ENCODE measurements around the gene TCAP.
A peak's percentile ranks its signal among the peaks of the same experiment; 100 is the strongest.

TCAP gene

DNA sequence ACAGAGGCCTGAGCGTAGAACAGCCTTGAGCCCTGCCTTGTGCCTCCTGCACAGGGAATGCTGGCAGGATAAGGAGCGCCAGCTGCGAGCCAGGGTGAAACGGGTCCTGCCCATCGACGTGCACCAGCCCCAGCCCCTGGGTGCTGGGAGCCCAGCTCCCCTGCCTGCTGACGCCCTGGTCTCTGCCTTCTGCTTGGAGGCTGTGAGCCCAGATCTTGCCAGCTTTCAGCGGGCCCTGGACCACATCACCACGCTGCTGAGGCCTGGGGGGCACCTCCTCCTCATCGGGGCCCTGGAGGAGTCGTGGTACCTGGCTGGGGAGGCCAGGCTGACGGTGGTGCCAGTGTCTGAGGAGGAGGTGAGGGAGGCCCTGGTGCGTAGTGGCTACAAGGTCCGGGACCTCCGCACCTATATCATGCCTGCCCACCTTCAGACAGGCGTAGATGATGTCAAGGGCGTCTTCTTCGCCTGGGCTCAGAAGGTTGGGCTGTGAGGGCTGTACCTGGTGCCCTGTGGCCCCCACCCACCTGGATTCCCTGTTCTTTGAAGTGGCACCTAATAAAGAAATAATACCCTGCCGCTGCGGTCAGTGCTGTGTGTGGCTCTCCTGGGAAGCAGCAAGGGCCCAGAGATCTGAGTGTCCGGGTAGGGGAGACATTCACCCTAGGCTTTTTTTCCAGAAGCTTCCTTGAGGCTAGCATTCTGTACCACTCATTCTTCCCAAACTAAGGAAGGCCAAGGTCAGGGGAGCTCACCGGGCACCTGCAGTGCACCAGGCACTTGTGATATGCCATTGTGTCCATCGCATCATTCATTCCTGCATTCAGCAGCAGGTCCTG lies 5.0 kb downstream of the TCAP start:
- no peak for DNase-seq

DNA sequence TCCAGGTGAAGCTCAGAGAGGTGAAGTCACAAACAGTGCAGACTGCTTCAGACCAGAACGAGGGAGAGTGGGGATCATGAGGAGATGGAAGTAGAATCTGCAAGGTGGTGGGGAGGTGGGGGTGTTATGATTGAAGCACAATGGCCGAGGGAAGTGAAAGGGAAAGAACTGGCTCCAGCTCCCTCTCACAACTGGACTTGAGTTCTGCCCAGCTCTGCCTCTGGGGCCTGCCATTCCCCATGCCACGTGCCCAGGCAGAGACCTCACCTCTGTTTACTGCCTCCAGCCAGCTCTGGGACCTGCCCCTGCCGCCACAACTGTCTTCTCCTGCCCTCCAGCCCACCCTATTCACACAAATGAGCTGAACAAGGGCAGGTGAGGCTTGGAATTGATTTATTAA lies 5.6 kb downstream of the TCAP start:
- no peak for DNase-seq

DNA sequence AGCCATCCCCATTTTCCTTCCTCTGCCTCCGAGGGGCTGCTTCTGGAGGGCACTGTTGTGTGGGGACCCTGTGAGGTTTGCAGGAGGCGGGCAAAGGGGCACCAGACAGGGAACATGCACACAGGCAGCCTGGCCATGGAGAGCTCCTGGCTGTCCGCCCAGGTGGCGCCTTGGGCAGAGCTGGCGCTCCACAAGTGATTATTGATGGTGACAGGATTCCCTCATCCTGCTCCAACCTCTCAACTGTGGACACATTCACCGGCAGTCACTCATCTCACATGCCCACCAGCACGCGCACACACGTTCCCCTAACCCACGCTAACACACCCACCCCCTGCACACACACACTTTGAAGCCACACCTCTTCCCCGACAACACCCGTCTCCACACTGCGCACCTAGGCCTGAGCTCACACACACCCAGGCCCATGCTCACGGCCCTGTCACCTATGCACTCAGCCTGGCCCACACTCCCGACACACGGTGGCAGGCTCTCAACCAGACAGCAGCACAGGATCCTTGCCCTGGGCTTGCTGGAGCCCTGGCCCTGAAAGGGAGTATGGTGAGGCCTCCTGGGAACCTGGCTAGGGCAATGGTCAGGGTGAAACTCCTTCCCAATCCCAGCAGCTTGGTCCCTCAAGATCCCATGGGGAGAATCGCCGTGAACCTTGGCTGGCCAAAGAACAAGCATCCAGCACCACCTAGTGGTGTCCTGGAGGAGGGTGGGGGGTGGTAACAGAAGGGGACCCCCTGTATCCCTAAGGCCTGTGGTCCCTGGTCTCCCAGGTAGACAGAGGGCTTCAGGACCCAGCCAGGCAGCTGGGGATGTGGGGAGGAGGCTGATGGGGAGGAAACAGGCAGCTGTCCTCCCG lies 6.7 kb downstream of the TCAP start:
- peak; percentile 7 for DNase-seq

DNA sequence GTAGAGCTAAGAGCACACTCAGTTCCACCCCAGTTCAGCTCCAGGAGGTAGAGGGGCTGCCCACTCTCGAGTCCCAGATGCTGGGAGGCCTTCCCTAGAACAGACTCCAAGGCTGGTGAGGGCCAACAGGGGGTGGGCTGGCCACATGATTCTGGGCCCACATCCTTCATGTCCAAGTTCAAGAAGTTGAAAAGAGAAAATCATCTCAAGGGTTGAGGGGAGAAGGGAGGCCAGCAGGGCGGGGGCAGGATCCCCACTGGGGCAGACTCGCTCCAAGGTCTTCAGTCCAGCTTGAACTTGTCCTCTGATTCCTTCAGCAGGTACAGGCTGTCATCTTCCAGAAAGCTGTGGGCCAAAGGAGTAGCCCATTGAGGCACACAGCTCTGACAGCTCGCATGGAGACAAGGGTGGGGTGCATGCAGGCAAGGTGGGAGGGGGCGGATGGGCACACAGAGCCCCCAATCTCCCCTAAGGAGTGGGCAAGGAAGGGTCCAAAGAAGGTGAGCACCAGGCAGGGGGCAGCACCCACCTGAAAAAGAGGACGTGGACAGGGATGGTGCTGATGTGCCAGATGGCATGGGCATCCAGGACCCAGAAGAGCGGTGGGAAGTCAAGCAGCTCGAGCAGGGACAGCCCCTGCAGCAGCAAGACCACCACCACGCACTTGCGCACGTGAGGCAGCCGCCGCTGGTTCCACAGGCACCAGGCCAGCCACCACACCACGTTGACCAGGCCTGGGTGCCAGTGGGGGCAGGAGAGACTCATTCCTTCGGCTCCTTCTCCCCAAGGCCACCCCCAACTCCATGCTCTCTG lies 7.6 kb downstream of the TCAP start:
- DNase-seq = no peak

DNA sequence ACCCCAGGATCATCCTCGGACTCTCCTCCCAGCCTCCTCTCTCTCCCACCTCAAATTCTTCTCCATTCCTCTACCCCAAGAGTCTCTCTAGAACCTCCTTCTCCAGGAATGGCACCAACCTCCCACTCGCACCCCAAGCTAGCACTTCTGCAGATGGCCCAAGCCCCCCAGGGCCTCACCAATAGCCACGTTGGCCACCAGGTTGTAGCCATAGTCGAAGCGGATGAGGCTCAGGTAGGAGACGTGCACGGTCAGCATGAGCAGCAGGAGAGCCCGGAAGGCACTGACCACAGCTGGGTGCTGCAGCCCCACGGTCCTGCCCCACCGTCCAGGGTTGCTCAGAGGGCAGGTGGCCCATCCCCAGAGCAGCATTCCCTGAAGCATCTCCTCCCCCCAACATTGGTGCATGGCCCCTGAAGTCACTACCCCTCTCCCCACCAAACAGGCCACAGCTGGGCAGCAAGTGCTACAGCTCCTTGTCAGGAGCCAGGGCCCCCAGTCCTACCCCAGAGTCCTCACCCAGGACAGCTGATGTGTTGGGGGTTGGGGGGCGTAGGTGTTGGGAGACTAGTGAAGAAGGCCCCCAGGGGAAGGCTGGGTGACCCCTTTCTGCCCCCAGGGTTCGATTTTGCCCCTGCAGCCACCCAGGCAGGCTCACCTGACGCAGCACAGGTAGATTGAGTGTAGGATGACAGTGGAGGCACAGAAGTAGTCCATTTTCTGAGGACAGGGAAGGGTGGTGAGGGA lies 8.4 kb downstream of the TCAP start:
- DNase-seq = no peak

DNA sequence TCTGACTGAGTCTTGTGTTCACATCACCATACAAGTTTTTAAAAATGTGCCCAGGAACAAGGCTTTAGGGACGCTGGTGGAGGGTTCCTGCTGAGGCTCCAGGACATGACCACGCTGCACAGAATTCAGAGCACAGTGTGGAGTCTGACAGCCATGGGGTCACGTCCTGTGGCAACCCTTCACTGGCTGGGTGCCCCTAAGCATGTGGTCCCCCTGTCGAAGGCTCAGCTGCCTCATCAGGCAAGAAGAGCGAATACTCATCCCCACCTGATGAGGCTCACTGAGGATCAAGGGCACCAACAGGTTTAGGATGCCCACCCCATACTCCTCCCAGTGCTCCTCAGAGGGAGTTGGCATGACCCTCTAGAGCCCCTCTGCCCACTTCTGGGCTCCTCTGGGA lies 9.0 kb downstream of the TCAP start:
- no peak for DNase-seq

DNA sequence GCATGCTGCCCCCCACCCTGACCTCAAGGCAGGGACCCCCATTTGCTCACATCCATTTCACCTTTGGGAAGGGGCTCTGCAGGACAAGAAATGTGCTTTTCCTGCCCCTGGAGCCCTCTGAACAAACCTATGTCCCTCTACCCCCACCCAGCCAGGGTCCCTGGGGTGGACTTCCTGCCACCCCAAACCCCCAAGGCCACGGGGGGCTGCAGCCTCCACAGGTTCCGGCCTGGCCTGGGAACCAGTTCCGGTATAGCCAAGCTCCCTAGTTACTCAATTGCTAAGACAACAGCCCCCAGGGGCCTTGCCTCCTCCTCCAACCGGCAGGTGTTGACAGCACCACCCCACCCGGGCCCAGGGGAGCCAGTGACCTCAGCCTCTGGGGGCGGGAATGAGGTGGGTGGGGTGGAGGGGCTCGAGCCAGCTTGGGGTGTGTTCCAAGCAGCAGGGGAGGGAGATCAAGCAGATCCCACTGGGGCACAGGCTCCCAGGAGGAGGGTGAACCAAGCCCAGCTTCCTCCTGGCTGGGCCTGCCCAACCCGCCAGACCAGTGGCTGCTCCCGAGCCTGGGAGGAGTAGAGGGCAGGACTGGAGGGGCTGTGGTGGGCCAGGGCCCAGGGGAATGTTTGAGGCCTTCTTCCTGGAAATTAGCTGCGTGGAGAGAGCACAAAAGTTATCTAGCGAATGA lies 9.7 kb downstream of the TCAP start:
- no peak for DNase-seq

DNA sequence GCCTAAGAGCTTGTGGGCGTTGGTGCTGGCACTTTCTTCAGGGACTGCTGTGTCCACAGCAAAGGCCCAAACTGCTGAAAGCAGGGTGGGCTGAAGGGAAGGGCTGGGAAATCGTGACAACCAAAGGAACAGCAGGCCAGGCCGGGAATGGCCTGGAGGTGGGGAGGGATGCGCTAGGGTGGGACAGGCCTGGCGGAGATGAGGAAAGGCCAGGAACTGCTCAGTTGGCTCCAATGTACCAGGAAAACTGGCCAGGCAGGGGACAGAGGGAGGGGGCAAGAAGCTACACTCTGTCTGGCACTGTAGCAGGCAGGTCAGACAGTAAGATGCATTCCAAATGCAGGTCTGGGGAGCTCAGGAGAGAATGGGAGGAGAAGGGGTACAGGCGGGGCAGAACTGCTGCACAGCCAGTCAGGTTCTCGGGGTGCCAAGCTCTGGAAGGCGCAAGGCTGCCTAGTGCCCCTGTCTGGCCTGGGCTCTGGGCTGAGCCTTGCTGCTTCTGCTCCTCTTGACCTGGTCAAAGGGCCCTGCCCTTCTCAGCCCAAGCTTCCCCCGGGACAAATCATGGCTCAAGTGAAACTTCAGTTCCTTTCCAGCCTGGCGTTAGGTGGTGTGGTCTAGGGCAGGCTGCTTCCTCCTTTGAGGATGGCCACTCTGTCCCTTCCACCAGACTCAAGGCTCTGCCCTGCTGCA lies 10.4 kb downstream of the TCAP start:
- DNase-seq = no peak

DNA sequence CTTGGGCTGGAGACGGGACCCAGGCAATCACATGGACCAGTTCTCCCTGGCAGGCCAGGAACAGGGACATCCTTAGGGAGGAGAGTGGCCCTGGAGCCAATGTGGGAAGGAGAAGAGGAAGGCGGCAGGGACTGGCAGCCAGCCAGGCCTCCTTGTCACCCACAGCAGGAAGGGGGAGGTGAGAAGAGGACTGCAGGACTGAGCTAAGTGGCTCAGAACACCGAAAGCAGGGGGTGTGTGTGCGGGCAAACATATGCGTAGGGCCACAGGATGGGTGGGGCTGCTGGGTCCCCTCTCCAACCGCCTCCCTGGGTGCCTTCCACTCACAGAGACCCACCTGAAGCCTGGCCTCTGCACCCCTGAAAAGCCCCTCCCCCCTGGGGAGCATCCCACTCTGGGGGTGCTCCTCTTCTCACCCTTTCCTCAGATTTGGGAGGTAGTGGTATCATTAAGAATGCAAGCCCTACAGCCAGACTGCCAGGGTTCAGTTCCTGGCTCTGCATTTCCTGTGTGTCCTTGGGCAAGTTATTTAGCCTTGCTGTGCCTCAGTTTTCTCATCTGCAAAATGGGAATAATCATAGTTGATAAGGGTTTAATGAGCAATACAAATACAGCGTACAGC lies 11.2 kb downstream of the TCAP start:
- peak; percentile 10 for DNase-seq

DNA sequence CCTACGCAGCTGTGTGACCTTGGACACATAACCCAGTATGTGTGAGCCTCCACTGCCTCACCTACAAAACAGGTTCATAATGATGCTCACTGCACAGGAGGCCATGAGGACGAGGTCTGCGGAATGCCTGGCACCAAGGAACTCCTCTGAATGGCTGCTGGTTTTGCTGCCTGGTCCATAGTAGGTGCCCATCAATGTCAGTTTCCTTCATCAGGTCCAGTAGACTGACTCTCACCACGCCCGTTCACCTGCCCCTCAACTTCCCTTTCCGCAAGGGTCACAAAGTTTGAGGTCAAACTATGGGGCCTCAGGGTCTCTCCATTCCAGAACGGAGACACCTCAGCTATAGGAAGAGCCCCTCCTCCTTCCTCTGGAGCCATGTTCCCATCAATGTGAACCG lies 11.9 kb downstream of the TCAP start:
- no peak for DNase-seq

DNA sequence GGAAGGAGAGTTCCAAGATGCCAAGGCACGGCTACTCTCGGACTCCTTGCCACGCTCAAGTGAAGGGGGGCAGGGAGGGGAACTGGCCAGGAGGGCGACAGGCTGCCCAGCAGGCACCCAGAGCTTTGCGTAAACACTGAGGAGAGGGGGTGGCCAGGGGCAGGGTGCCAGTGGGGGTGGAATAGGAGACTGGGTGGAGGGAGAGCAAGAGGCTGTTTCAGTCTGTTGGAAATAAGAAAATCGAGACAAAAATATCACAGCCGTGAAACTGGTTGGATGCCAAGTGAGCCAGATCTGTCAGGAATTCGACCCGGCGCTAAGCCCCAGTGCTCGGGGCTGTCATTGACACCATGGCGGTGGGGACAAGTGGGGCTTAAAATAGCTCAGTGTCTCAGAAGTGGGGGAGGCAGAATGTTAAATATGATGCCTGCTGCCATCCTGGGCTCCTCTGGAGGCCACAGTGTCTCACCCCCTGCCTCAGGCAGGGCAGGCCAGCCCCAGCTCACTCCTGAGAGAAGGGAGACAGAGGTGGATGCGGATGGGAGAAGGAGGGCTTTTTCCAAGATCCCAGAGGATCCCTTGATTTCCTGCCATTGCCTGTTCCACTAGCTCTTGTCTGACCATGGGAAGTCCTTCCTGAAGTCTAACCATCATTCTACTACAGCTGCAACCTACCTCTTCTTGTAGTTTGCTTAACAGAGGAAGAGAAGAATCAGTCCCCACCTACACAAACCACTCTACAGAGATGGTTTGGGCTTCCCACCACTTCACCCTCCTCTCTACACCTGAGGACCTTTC lies 12.6 kb downstream of the TCAP start:
- peak; percentile 72 for DNase-seq

DNA sequence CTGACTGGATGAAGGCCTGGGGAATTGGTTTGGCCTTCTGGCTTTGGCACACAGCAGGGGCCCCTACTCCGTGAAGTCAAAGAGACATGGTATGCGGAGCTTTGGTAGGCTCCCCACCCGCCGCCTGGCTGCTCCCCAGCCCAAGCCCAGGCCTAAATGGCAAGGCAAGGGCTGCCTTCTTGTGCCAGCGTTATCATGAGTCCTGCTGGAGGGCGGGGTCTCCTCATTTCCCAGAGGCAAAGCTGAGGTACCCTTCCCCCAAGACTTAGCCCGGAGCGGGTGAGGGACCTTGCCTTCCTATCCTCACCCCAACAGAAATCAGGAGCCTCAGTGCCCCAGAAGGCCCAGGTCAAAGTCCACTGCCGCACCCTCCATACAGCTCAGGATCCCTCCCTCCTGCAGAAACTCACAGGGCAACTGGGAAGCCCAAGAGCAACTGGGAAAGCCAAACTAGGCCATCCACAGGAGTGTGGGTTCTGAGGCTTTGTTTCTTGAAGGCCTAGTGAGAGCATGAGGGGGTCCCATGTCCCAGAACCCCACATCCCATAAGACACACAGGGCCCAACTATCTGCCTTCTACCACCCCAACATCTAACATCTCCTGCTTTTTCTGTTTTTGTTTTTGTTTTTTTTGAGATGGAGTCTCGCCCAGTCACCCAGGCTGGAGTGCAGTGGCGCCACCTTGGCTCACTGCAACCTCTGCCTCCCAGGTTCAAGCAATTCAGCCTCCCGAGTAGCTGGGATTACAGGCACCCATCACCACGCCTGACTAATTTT lies 13.4 kb downstream of the TCAP start:
- DNase-seq = no peak

DNA sequence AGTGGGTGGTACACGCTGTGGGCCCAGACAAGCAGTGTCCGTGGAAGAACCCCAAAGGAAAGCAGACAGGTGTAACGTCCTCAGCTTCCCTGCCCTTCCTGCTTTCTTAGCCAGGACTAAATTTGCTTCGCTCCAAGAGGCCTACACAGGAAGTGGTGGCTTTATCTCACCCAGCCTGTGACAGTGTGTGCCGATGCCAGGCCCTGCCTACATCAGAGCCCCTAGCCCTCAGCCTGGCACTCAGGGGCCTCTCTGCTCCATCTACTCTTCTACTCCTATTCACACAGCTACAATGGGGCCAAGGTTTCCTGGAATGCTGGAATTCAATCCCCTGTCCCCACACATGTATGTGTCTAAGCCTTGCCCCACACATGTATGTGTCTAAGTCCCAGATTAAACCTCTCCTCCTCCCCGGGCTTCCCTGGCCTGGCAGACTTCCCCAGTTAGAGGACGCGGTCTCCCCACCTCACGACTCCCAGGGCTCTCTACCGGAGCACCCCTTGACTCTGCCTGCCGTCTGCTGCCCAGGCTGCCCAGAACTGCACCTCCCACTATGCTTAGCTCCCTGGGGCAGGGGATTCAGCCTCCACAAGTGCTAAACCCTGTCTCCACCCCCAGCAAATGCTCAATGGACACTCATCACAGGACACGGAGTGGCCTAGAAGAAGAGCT lies 14.5 kb downstream of the TCAP start:
- DNase-seq = no peak

DNA sequence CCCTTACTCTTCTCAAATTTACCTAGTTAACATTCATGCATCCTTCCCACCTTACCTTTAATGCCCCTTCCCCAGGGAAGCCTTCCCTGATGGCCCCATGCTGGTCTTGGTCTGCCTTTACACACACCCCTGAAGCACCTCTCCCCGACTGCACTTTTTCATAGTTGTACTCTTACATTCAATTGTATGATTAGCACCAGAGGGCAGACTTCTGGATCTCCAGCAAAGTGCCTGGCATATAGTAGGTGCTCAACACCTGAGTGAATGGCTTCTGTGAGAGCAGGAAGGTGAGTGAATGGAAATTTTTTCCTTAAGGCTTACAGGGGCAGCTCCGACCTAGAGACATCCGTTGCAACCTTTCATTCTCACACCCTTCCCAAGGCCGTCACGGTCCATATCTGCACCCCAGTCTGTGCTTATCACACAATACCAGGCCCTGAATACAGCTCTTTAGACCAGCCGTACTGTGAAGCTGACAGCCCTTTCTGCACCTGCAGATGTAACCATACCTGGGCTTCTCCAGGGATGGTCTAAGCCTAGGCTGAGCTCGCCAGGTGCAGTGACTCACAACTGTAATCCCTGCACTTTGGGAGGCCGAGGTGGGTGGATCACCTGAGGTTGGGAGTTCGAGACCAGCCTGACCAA lies 18.3 kb downstream of the TCAP start:
- no peak for DNase-seq

DNA sequence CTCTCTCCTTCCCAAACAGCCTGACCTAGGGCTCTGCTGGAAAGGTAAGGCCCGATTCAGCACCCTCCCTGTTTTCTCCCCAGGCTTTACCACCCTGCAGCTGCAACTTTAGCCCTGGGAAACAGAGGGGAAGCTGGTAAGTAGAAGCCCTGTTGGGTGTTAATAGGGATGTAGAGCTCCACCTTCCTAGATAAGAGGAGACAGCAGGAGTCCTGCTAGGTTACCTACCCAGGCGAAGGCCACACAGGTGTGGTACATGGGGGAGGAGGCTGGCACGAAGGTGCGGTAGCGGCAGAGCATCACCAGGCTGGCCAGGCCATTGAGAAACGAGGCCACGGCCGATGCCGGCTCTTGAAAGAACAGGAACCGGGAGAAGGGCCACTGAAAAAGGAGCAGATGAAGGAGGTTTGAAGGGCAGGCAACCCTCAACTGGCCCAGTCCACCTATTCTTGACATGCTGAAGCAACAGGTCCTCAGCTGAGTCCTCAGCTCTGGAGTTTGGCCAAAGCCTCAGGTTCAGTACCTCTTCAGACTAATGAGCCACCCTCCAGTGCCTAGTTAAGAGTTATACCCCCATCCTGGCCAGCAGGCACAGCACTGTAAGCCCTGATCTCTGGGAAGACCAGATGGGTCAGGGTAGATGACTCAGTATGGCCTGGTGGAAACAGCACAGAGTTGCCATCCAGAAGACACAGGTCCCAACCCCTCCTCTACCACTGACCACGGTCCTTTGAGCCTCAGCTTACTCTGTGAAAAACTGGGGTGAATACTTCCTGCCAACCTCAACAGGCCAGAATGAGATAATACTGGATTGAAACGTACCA lies 19.4 kb downstream of the TCAP start:
- no peak for DNase-seq

DNA sequence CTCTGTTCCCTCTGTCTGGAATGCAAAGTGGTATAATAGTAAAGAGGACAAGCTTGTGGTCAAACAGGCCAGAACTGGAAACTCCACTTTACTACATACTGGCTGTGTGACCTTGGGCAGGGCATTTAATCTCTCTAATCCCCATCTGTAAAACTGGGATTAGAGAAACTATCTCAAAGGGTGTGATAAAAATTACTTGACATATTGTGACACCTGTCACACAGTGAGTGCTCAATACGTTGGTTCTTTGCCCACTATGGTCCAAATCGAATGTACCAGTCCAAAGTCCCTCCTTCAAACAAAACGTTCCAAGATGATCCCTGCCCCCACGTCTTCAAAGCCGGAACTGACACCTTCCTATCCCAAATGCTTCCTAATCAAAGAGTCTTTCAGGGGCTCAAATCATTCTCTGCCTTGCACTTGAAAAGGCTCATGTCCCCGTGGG lies 22.0 kb downstream of the TCAP start:
- DNase-seq = no peak
